GM21717 (cell line): ENCODE measurements around the gene C17orf107.
"Not testable (repeated sequence)": the region's sequence is repeated elsewhere in the genome, so short reads cannot be mapped to it uniquely, and the experiment has no call there.

ENCODE experiments used
- ATAC-seq: cut with Tn5 transposase; IDR thresholded peaks from one replicate; pipeline ENCODE4 v1.9.1; 2021; ENCODE audit warnings: mild to moderate bottlenecking, moderate library complexity; ENCODE audit not compliant: unreplicated experiment

C17orf107 gene

GRCh38 chr17:4900231-4901107, 1.1 kb downstream of the C17orf107 start:
- no peak for ATAC-seq

GRCh38 chr17:4901108-4901647, 1.8 kb downstream of the C17orf107 start:
- ATAC-seq: no peak

- ATAC-seq: no peak
These were observed 2.5 kb downstream of the C17orf107 start for GRCh38 chr17:4901648-4902344.

DNA sequence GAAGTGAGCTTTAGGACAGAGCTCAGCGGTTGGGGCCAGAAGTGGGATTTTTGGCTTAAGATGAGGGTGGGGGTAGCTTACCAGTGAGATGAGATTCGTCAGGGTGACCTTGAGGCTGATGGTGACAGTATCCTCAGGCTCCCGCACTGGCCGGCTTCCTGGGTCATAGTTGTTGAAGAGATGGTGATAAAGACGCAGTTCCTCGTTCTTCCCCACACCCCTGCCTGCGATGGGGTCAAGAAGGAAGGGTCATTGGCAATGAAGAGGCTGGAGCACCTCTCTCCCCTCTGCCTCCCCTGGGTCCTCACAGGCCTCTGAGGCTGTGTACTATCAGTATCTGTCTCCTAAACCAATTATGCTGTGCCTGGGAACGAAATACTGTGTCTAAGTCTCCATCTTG, 3.2 kb downstream of the C17orf107 start:
- no peak for ATAC-seq

DNA sequence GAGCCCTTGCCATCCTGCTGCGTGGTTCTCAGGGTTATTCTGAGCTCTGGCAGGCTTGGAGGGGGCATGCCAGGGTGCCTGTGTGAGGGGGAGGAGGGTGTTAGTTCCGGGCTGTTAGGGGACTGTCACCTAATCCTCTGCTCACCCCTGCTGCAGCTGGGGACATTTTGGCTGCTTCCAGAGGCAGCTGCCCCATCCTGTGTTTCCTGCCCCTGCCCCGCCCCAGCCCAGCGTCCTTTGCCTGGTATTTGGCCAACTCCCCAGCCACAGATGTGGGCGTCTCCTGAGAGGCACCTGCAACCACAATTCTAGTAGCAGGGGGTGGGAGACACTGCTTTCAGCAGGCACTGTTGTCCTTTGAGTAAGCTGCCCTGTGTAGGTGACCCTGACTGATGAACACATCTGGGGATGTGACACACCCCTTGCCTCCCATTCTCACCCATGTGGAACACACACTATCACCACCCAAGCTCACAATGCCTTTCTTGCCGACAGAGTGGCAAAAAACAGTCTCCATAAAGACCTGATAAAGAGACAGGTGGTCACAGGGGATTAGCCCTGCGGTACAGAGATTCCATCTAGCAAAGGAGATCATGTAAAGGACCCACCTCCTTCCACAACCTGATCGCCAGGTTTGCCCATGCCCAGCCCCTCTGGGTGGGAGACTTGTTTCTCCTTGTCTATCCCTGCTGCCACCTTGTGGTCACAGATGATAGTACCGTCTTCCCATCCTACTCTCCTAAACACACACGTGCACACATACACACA, 3.9 kb downstream of the C17orf107 start, which contains the start of gene CHRNE:
CHRNE (minus strand) TSS at position 48 of the 768 bp plus-strand sequence; CDS start at position 13, 35 bp downstream.
- no peak for ATAC-seq

DNA sequence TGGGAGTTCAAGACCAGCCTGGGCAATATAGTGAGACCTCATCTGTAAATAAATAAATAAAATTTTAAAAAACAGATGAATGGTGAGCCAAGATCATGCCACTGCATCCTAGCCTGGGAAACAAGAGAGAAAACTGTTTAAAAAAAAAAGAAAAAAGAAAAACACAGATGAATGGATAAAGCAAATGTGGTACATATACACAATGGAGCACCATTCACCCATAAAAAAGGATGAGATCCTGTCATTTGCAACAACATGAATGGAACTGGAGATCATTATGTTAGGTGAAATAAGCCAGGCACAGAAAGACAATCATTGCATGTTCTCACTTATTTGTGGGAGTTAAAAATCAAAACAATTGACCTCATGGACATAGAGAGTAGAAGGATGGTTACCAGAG, 7.3 kb downstream of the C17orf107 start:
- not testable (repeated sequence) for ATAC-seq

DNA sequence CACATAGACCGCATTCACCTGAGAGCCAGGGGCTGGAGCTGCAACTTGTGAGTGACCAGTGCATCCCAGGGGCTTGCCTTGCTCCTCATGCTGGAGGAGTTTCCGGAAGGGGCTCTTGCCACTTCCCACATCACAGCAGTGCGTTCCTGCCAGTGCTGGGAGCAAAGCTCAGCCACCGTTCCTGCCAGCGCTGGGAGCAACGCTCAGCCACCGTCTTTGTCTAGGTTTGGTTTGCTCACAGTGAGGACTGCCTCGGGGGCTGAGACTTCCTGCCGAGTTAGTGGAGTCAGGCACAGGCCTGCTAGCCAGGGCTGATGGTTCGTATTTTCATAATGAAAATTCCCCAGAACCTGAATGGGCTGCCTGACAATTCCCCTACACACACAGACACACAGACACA, 9.0 kb downstream of the C17orf107 start:
- no peak for ATAC-seq

DNA sequence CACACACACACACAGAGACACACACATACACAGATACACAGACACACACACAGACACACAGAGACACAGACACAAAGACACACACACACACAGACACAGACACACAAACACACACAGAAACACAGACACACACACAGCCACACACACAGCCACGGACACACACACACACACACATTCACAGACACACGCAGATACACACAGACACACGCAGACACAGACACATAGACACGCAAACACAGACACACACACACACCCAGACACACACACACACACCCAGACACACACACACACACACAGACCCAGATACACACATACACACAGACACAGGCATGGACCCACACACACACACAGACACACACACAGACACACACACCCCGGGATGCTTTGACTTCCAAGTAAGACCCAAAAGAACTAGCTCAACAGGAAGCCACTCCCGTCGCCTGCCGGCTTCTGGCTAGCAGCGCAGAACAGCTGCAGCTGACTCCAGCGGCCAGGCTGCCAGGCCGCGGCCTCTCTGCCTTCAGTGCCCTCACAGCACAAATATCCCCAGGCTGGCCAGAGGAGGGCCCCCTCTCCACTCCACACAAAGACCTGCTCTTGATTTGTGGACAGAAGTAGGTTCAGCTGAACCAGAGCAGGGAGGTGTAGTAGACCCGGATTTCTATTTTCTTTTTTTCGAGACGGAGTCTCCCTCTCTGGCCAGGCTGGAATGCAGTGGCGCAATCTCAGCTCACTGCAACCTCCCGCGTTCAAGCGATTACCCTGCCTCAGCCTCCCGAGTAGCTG, 9.6 kb downstream of the C17orf107 start:
- ATAC-seq: no peak

DNA sequence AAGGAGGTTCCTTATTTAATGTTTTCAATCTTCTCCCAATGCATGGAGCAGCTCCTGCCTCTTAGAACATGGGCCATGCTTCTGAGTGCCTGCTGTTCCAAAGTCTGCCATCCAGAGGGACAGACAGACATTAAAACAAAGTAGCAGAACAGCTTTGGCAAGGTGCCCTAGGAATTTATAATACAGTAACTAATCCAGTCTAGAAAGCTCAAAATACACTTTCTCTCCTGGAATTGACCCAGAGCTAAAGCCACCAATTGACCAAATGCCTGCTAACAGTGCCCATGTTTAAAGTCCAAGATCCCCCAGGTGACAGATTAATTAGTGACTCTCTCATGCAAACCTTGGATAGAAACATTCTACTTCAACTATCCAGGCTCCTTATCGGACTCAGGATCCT, 14.7 kb downstream of the C17orf107 start:
- no peak for ATAC-seq

DNA sequence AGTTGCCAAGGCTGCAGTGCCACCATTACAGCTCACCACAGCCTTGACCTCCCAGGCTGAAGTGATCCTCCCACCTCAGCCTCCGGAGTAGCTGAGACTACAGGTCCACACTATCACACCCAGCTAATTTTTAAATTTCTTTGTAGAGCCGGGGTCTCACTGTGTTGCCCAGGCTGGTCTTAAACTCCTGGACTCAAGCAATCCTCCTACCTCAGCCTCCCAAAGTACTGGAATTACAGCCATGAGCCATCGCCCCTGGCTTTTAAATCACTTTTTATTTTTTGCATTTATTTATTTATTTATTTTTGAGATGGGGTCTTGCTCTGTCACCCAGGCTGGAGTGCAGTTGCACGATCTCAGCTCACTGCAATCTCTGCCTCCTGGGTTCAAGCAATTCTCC, 15.2 kb downstream of the C17orf107 start:
- not testable (repeated sequence) for ATAC-seq

DNA sequence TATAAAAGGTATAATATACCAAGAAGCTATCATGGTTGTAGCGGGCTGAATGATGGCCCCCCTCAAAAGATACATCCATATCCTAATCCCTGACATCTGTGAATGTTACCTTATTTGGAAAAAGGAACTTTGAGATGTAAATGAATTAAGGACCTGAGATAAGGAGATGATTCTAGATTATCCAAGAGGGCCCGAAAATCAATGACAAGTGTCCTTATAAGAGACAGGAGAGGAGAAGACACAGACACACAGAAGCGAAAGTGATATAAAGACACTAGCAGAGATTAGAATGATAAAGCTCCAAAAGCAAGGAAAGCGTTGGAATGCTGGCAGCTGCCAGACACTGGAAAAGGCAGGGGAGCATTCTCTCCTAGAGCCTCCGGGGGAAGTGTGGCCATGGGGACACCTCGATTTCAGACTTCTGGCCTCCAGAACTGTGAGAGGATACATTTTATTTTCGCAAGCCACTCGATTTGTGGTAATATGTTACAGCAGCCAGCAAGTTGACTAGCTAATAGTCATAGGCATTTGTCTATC, 20.2 kb downstream of the C17orf107 start:
- no peak for ATAC-seq

DNA sequence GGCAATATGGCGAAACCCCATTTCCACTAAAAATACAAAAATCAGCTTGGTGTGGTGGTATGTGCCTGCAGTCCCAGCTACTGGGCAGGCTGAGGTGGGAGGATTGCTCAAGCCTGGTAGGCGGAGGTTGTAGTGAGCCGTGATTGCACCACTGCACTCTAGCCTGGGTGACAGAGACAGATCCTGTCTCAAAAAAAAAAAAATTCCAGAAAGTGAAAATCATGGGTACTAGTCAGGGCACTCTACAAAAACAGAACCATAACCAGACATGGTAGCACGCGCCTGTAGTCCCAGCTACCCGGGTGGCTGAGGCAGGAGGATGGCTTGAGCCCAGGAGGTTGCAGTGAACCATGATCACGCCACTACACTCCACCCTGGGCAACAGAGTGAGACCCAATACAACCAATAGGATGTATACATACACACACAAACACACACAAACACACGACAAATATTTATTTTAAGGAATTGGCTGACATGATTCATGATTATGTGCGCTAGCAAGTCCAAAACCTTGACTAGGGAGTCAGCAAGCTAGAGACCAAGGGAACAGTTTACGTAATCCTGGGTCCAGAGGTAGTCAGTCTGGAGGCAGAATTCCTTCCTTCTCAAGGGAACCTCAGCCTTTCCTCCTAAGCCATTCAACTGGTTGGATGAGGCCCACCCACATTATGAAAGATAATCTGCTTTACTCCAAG, 21.2 kb downstream of the C17orf107 start:
- ATAC-seq: no peak

DNA sequence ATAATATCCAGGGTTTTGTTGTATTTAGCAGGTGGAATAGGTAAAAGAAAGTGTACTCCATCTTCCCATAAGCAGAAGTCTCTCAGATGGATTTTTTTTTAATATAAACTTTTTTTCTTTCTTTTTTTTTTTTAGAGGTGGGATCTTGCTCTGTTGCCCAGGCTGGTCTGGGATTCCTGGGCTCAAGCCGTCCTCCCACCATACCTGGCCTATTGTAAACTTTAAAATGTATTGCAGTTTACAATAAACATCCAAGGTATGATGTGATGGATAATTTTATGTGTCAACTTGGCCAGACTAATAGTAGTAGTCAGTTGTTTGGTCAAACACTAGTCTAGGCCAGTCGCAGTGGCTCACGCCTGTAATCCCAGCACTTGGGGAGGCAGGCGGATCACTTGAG, 22.0 kb downstream of the C17orf107 start:
- ATAC-seq: no peak

DNA sequence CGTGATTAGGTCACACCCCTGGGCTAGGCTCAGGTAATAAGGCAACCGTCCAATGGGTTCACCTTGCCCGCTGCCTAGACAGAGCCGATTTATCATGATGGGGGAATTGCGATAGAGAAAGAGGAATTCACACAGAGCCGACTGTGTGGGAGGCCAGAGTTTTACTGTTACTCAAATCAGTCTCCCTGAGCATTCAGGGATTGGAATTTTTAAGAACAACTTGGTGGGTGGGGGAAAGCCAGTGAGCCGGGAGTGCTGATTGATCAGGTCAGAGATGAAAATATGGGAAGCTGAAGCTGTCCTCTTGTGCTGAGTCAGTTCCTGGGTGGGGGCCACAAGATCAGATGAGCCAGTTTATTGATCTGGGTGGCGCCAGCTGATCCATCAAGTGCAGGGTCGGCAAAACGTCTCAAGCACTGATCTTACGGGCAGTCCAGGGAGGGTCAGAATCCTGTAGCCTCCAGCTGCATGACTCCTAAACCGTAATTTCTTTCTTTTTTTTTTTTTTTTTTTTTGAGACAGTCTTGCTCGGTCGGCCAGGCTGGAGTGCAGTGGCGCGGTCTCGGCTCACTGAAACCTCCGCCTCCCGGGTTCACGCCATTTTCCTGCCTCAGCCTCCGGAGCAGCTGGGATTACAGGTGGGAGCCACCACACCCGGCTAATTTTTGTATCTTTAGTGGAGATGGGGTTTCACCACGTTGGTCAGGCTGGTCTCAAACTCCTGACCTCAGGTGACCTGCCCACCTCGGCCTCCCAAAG, 27.4 kb downstream of the C17orf107 start:
- not testable (repeated sequence) for ATAC-seq

DNA sequence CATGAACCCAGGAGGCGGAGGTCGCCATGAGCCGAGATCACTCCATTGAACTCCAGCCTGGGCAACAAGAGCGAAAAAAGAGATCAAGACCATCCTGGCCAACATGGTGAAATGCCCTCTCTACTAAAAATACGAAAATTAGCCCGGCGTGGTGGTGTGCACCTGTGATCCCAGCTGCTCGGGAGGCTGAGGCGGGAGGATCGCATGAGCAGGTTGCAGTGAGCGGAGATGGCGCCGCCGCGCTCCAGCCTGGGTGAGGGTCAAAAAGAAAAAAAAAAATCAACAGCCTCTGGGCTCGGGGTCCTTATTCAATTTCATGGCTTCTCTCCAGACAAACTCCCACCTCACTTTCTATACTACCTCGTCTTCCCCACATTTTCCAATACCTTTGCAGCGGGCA, 29.5 kb downstream of the C17orf107 start:
- no peak for ATAC-seq

- no peak for ATAC-seq
These were observed 32.6 kb downstream of the C17orf107 start, which contains the start of gene GP1BA for GRCh38 chr17:4931963-4932362. GP1BA (plus strand) TSS chr17:4932277; CDS start chr17:4932605, 328 bp downstream.

- no peak for ATAC-seq
These were observed 33.4 kb downstream of the C17orf107 start for GRCh38 chr17:4932756-4933155.

DNA sequence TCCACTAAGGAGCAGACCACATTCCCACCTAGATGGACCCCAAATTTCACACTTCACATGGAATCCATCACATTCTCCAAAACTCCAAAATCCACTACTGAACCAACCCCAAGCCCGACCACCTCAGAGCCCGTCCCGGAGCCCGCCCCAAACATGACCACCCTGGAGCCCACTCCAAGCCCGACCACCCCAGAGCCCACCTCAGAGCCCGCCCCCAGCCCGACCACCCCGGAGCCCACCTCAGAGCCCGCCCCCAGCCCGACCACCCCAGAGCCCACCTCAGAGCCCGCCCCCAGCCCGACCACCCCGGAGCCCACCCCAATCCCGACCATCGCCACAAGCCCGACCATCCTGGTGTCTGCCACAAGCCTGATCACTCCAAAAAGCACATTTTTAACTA, 34.3 kb downstream of the C17orf107 start:
- no peak for ATAC-seq
